Measurements from ENCODE around the gene SCAMP4.
A peak's percentile ranks its signal among the peaks of the same experiment; 100 is the strongest.

- peak; percentile 38; the same call in 1 of the 2 replicates for TF ChIP-seq POLR2AphosphoS5 (IDR thresholded peaks at IDR 0.05; ENCODE audit: low read depth, low read length)
- TF ChIP-seq CTCF (IDR thresholded peaks at IDR 0.05 in 2 of 3, conservative IDR thresholded peaks at IDR 0.05 in 1 of 3; ENCODE audit: borderline replicate concordance in 1 of 3, insufficient read depth in 1 of 3, low read depth in 2 of 3, low read length in 2 of 3), result no peak
- TF ChIP-seq CBX3 (IDR thresholded peaks at IDR 0.05; ENCODE audit: low read depth), result no peak
- TF ChIP-seq EZH2 (IDR thresholded peaks at IDR 0.05), result no peak
- no peak for TF ChIP-seq POLR2A (IDR thresholded peaks at IDR 0.05; ENCODE audit: borderline replicate concordance, extremely low read depth, insufficient read depth, insufficient read length)
- TF ChIP-seq YY1 (IDR thresholded peaks at IDR 0.05; ENCODE audit: extremely low read depth, insufficient replicate concordance, low read depth, low read length), result no peak
Measured at GRCh38 chr19:1863638-1864479, 41.3 kb upstream of the SCAMP4 start.

All from HCT116 (cell line).